ENCODE measurements around the gene FZD8.
"Not testable (repeated sequence)": the region's sequence is repeated elsewhere in the genome, so short reads cannot be mapped to it uniquely, and the experiment has no call there.

FZD8 gene, protein sequence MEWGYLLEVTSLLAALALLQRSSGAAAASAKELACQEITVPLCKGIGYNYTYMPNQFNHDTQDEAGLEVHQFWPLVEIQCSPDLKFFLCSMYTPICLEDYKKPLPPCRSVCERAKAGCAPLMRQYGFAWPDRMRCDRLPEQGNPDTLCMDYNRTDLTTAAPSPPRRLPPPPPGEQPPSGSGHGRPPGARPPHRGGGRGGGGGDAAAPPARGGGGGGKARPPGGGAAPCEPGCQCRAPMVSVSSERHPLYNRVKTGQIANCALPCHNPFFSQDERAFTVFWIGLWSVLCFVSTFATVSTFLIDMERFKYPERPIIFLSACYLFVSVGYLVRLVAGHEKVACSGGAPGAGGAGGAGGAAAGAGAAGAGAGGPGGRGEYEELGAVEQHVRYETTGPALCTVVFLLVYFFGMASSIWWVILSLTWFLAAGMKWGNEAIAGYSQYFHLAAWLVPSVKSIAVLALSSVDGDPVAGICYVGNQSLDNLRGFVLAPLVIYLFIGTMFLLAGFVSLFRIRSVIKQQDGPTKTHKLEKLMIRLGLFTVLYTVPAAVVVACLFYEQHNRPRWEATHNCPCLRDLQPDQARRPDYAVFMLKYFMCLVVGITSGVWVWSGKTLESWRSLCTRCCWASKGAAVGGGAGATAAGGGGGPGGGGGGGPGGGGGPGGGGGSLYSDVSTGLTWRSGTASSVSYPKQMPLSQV

DNA sequence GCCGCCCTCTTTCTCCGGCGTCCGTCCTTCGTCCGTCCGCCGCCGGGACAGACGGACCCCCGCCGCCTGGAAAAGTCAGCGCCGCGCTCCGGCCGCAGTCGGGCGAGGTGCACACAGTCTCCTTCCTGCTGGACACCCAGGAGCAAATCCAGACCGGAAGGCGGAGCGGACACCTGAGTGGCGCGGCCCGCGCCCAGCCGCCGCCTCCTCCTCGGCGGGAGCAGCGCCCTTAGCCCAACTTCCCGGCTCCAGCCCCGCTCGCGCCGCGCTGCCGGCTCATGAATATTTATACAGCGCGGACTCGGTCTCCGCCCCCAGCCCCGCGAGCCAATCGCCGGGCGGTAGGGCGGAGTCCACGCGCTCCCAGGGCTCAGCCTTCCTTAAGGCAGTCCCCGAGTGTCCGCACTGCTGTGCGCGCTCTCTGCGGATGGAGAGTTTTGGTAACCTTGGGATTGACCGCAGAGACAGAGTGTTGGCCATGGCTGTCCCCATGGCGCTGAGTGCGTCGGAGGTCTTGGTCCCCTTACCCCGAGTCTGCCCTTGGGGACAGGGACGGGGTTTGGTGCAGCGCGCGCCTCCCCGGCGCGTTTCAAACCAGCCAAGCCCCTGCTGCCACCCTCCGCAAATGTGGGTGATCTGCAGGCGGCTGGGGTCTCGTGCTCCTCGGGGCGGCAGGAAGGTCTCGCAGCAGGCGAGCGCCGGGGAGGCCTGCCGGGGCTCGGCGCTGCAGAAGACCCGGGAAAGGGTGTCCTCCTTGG lies at the start of gene FZD8:
Gene FZD8 (minus strand): TSS at position 262 of the 758 bp plus-strand sequence. CDS start 867 bp downstream, outside the sequence.
- peak; percentile 86 for DNase-seq (ENCODE audit: low spot score)

DNA sequence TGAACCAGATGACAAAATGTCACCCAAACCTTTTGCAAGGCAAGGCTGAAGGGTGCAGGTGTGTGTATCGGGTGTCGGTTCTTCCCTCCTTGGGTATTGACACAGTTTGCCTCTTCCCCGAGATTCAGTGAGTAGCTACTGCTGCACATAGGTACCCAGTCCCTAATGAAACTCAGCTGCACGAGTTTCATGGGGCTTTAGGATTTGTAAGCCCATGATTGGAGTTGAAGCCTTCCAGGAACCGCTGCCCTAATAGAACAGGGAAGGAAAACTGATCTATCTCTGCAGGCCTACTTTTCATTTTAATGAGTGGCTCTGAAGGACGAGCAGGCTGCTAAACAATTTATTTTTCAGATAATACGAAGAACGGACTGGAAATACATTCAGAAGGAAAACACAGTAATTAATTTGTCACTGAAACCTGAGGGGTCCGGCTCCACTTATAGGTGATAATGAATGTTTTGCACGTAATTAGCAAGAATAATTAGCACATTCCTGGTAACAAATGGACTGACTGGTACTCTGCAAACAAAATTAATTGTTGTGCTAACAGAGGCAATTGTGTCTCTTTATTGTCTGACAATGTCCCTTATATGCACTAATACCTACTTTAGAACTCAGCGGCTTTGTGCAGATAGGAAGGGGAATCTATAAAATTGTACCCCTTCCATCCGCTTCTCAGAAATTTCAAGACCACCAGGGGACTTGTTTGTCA lies 49.6 kb upstream of the FZD8 start:
- no peak for DNase-seq (ENCODE audit: low spot score)

DNA sequence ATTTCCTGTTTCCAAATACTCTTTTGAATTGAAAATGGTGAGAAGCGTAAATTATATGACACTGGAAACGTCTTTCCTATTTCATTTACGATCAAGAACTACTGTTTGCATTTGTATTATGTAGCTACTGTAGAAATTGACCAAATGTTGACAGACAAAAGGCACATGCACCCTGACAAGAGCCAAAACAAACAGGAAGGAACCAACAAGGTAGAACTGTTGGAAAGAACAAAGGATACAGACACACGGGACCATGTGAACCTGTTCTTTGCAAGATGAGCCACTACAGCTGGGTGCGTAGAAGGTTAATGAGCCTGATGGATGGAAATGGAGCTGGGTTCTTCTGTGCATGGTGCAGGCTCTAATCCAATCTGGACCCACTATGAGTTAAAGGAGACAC lies 48.4 kb upstream of the FZD8 start:
- DNase-seq (ENCODE audit: low spot score), result no peak

DNA sequence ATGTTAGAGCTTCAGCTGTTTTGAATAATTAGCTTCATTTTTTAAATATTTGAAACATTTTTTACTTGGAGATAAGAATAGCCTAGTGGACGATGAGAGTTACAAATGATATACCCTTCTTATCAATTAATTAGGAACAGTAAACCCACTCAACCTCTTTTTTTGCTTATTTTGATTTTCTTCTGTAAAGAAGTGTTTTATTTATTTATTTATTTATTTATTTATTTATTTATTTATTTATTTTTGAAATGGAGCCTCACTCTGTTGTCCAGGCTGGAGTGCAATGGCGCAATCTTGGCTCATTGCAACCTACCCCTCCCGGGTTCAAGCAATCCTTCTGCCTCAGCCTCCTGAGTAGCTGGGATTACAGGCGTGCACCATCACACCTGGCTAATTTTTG lies 43.8 kb upstream of the FZD8 start:
- DNase-seq (ENCODE audit: low spot score), result not testable (repeated sequence)

DNA sequence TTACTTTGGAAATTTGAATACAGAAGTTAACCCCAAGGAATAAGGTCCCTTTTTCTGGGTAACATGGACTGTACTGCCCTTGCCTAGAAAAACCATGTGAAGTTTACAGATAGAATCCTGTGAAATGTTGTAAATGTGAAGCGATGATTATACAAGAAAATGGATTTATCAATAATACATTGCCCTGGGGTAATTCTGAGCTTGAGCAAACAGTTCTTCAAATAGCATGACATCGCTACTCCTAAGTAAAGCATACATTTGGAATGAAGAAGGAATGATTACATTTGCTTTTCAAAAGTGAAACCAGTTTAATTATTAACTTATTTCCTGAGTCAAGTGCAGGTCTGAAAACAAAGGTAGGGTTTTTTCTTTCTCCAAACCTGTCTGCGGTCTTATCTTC lies 43.3 kb upstream of the FZD8 start:
- peak; percentile 46 for DNase-seq (ENCODE audit: low spot score)

DNA sequence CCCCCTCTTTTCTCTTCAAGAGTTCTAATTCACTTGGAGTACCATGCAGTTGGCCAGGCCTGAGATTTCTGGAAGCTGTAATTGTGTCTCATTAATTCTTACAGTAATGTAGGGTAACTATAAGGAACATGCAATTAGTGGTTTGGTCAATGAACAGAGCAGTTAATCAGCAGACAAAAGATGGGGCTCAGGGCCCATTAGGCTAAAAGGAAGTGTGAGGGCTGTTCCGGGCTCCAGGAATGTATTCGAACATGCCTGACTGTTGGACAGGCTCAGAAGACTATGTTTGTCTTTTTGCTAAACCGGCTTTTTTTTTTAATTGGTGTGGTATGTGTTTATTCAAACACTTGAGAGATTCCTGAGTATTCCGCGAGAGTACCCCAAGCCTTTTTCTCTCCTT lies 42.5 kb upstream of the FZD8 start:
- DNase-seq (ENCODE audit: low spot score), result no peak

DNA sequence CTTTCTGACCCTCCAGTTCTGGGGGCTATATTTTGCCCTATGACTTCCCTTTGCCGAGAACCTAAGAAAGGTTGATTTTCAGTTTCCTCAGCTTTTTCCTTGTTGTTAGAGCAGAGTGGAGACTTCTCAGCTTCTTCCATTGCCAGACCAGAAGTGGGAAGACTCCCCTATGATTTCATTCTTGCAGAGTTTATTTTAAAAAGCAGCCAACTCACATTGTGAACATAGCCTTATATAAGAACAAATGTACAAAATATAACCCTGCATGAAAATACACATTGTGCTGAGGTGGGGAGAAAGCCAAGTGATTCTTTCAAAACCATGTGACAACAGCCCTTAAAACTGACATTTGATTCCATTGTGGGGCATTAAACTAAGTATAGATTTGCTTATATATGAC lies 33.8 kb upstream of the FZD8 start:
- no peak for DNase-seq (ENCODE audit: low spot score)

DNA sequence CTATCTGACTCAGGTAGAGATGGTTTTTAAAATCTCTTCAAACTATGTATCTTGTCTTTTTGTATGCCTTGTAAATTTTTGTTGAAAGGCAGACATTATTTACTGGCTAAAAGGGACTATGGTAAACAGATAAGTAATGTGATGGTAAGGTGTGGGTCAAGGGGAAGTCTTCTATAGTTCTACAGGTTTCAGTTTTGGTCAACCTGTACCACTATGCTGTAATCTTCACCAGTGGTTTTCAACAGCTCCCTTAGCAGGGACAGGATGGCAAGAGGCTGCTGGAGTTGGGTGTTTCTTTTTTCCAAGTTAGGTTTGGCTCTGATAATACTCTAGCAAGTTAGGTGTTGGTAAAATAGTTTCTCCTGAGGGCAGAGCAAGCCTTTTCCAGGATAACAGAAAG lies 32.7 kb upstream of the FZD8 start:
- DNase-seq (ENCODE audit: low spot score), result no peak

DNA sequence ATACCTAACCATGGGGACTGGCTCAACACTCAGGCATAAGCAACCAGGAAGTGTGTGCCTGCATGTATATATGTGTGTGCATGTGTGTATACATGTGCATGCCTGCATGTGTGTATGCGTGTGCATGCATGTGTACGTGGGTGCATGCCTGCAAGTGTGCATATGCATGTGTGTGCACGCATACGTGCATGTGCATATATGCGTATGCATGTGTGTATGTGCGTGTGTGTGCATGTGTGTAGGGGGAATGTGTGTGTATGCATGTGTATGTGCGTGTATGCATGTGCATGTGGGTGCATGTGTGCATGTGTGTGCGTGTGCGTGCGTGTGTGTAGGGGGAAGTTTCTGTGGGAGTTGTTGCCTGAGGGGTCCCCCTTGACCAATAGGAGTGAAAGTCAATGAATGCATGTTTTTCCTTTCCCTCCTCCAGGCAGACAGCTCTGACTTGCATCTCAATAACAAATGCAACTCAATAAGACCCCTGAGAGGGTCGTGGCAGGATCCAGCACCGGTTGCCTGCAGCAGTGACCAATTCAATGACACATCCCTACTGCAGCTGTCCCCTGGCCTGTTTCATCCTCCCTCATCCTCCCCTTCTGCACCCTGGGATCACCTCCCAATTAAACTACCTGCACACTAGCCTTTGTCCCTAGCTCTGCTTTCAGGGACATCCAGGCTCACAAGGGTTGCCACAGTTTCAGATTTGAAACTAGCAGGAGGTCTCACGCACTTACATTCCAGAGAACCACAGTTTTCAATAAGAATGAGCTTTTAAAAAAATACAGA lies 27.0 kb upstream of the FZD8 start:
- DNase-seq (ENCODE audit: low spot score), result no peak

DNA sequence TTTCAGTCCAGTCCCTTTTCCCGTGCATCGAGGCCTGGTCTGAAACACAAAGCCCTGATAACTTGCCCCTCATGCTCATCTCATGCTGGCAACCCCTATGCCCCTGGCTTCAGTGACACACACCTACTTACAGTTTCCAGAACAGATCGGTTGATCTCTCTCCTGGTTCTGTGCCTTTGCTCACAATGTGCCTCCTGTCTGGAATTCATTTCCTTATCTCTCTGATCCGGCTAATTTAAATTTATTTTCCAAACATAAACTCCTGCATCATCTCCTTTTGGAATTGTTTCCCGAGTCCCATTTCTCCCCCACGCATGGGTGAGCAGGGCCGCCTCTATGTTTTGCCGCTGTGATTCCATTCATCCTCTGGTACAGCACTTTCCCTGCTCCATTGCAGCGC lies 25.9 kb upstream of the FZD8 start:
- no peak for DNase-seq (ENCODE audit: low spot score)

DNA sequence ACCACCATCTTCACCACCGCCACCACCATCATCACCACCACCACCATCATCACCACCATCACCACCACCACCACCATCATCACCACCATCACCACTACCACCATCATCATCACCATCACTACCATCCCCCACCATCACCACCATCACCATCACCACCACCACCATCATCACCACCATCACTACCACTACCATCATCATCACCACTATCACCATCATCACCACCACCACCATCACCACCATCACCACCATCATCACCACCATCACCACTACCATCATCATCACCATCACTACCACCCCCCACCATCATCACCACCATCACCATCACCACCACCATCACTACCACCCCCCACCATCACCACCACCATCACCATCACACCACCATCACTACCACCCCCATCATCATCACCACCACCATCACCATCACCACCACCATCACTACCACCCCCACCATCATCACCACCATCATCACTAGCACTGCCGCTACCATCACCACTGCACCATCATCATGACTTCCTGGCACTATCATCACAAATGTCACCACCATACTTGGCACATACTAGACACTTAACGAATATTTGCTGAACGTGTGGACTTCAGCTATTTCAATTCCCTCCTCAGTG lies 25.3 kb upstream of the FZD8 start:
- DNase-seq (ENCODE audit: low spot score), result no peak

DNA sequence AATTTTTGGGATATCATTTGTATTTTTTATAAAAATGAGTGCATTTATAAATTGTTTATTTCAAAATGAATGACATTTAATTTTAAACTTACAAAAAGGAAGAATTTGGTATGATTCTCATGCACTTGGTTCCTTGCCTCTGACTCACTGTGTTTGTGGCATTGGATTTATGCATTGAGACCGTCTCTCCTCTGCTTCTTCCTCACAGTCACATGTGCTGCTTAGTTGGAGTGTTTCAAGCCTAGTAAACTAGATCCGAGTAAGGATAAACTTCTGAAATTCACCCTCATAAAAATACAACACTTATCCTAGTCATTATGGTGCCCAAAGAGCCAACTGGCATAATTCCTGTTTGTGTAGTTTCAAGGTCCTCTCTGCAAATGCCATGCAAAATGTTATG lies 19.1 kb upstream of the FZD8 start:
- DNase-seq (ENCODE audit: low spot score), result no peak

DNA sequence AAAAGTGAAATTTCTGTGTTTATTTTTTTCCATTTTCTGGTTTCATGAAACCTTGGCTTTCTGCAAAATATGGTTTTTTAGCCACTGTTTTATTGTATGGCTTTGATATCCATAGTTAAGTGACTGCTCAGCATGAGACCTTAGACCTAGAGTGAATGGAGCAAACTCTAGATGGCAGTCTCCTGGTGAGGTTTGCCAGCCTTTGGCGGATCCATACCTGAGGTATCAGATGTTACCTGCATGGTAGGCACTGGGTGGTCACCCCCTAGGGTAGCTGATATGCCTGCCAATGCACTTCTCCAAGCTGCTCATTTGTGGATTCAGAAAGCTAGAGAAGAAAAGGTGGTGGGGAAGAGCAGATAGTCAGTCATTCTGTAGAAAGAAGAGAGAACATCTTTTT lies 17.4 kb upstream of the FZD8 start:
- no peak for DNase-seq (ENCODE audit: low spot score)

DNA sequence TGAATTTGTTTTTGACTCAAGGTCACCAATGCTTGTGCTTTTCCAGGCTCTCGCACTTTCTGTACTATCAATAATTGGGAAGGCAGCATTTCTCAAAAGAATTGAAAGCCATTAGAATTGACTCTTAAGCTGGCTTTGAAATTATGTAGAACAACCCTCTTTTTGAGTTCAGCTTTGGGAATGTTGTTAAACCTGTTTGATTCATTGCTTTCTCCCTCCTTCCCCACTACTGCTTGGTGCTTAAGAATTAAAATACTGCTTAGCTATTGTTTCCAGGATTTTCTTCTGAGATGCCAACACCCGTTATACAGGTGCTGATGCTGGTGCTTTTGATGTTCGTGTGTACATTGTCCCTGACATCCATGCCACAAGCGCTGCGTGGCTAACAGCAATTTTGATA lies 15.5 kb upstream of the FZD8 start:
- DNase-seq (ENCODE audit: low spot score), result no peak

DNA sequence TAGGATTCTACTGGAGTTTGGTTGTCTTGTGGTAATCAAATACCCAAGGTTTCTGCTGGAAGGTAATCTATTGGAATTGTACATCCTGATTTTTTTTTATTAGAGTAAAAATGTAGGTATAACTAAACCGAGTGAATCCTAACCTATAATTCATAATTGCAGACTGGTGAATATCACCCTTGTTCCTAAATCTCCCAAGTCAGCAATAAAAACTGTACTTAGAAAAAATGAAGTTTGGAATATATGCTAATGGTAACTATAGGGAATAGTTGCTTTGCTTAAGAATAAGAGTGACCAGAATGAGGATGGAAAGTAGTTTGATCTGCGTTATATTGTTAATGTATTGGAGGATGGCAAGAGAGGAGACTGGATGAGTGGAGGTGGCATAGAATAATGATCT lies 10.7 kb upstream of the FZD8 start:
- no peak for DNase-seq (ENCODE audit: low spot score)

DNA sequence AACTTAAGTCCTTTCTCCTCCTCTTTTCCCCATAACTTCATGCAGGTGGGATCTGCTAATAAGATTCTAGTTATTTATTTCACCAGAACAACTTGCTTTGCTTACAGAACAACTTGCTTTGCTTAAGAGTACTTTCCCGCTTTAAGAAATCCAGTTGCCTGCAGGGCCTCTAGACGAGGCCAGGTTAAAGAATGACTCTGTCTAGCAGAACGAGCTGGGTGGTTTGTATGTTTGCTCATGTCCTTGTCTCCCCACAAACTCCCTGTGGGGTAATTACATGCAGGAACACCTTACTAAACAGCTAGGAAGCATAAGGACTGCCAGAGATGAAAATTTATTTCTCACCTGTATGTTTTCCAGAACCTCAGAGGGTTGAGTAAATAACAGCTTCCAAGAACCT lies 8.8 kb upstream of the FZD8 start:
- DNase-seq (ENCODE audit: low spot score), result no peak

DNA sequence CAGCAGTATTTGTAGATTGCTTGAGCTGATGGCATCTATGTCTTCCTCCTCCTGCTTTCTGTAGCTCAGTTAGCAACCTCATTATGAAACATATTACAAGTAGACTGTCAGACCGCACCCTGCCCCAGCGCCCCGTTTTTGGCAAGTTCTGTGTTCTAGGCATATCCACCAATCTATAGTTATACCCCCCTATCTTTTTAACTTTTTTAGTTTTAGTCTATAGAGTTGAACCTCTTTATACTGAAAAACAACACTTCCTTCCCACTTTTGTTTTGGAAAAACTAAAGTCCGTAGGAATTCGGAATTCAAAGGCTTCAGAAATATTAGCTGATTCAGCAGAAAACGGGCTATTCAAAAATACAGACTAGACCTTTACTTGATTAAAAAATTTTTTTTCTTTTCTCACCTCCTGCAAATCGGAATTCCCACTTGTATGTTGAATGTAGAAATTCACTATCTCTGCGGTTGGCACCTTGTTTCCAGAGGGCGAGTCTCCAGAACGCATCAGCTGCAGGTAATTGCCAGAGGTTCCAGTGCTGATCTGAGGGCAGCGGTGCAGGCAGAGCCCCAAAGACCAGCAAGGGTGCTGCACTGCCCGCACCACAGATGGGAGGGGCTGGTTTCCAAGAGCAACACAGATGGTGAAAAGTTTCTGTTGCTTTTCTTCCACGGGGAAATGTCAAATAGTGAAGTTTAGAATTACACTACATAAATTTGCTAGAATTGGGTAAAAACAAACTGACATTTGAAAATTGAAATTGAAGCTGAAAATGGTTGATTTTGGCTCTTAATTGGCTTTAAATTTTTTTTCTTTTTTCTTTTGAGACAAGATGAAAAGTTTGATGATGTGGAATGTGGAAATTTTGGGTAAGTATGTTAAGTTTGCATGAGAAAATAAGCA lies 2.2 kb upstream of the FZD8 start:
- no peak for DNase-seq (ENCODE audit: low spot score)

DNA sequence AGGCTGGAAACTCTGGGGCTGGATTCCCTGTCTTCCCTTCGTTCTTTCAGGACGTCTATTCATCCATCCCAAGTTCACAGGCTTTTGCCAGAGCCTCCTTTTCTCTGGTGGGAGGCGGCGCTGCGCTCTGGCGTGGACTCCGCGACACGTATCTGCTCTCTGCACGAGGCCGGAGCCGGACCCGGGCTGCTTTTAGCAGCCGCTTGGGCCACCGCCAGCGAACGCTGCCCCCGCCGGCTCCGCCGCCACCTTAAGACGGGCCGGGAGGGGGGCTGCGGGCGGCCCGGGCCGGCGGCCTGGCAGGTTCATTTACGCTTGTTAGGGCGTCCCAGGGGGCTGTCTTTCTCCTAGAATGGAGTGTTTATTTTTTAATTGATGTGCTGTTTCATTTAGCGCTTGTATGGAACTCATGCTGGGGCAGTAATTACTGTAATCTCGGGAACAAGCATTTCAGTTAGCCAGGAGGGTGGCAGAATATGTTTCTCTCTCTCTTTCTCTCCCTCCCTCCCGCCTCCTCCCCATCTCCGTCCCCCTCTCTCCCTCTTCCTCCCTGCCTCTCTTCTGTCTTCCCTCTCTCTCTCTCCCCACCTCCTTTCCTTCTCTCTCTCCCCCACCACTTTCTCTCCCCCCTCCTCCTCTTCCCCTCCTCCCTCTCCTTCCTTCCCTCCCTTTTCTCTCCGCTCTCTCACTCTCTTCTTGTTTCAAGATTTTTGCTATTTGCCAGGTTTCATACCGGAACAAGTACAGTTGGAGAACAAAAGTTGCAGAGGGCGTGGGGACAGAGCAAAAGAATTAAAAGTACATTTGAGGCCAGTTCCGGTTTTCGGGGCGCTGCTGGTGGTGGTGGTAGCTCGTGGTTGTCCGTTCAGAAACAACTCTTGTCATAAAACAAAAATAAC lies 1.3 kb upstream of the FZD8 start:
- peak; percentile 38 for DNase-seq (ENCODE audit: low spot score)

DNA sequence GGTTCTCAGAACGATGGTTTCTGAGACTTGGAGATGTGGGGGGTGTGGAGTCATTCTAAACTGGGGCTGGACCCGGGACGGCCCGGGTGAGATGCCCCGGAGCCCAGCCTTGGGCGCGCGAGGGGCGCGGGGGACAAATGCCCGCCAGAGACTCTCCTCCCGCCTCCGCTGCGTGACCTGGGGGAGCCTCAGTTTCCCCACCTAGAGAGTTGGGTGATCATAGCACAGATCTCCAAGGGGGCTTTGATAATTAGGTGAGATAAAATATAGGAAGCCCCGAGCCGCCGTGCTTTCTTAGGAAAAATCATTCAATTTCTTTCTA lies 658 bp upstream of the FZD8 start:
- no peak for DNase-seq (ENCODE audit: low spot score)
